ENCODE data around the gene KRTAP15-1. TPM values are rescaled to one million over a fixed set of nuclear protein-coding genes. Genes with fewer than 3 reads are reported as not detected.

KRTAP15-1 gene
- polyA plus RNA-seq: not detected in 2 replicates

GRCh38 chr21:30439975-30440374 is at the start of gene KRTAP15-1:
KRTAP15-1 (plus strand) TSS chr21:30440275; CDS start chr21:30440328, 53 bp downstream.

GRCh38 chr21:30395731-30396130 is 44.3 kb upstream of the KRTAP15-1 start, which contains the start of gene KRTAP13-1:
KRTAP13-1 (plus strand) TSS chr21:30396031; CDS start chr21:30396087, 56 bp downstream.

GRCh38 chr21:30425826-30426225 is 14.2 kb upstream of the KRTAP15-1 start, which contains the start of gene KRTAP13-3:
KRTAP13-3 (minus strand) TSS chr21:30425926; CDS start chr21:30425912, 14 bp downstream.

GRCh38 chr21:30430170-30430655 is 9.9 kb upstream of the KRTAP15-1 start, which contains the start of gene KRTAP13-4:
KRTAP13-4 (plus strand) TSS chr21:30430220; CDS start chr21:30430276, 56 bp downstream.

DNA sequence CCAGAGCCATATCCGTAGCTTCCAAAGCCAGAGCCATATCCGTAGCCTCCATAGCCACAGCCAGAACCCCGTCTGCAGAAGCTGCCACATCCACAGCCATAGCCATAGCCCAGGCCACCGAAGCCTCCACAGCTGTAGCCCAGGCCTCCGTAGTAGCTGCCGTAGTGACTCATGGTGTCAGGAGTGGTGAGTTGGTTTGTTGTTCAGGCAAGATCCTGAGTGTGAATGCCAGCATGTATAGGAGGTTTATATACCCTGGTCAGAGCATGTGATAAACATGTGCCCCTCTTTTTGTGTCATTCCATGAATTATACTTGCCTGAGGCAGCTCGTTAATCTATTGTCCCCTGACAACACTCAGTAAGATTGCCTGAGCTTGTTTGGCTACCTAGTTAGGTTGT is 40.1 kb downstream of the KRTAP15-1 start, which contains the start of gene KRTAP19-1:
TSS of gene KRTAP19-1 (minus strand) at position 223 of the 400 bp plus-strand sequence. CDS start at position 173, 50 bp downstream.

DNA sequence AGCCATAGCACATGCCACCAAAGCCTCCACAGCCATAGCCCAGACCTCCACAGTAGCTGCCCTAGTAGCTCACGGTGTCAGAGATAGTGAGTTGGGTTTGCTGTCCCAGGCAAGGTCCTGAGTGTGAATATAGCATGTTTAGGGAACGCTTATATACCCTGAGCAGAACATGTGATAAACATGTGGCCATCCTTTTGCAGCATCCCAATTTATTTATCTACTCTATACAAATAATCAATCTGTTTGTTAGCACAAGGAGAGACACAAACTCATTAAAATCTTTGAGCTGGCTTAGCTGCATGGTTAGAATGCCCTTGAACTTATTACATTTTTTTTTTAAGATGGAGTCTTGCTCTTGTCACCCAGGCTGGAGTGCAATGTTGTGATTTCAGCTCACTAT is 47.3 kb downstream of the KRTAP15-1 start, which contains the start of gene KRTAP19-2:
TSS of gene KRTAP19-2 (minus strand) at position 101 of the 400 bp plus-strand sequence. CDS start at position 13, 88 bp downstream.

Other genes with a start within 250 kb of the KRTAP15-1 start
- not detected in 2 replicates for gene CLDN8, start 224.2 kb upstream of the KRTAP15-1 start, polyA plus RNA-seq
- not detected in 2 replicates for gene KRTAP24-1, start 157.3 kb upstream of the KRTAP15-1 start, polyA plus RNA-seq
- gene KRTAP25-1, start 150.8 kb upstream of the KRTAP15-1 start, polyA plus RNA-seq: not detected in 2 replicates
- not detected in 2 replicates for gene KRTAP26-1, start 120.0 kb upstream of the KRTAP15-1 start, polyA plus RNA-seq
- gene KRTAP27-1, start 102.6 kb upstream of the KRTAP15-1 start, polyA plus RNA-seq: not detected in 2 replicates
- gene KRTAP23-1, start 91.7 kb upstream of the KRTAP15-1 start, polyA plus RNA-seq: not detected in 2 replicates
- not detected in 2 replicates for gene KRTAP13-2, start 68.0 kb upstream of the KRTAP15-1 start, polyA plus RNA-seq
- gene KRTAP13-1, start 44.2 kb upstream of the KRTAP15-1 start, polyA plus RNA-seq: not detected in 2 replicates
- gene KRTAP13-3, start 14.3 kb upstream of the KRTAP15-1 start, polyA plus RNA-seq: not detected in 2 replicates
- not detected in 2 replicates for gene KRTAP13-4, start 10.1 kb upstream of the KRTAP15-1 start, polyA plus RNA-seq
- gene KRTAP19-1, start 40.1 kb downstream of the KRTAP15-1 start, polyA plus RNA-seq: not detected in 2 replicates
- gene KRTAP19-2, start 47.2 kb downstream of the KRTAP15-1 start, polyA plus RNA-seq: not detected in 2 replicates
- gene KRTAP19-3, start 51.7 kb downstream of the KRTAP15-1 start, polyA plus RNA-seq: not detected in 2 replicates
- not detected in 2 replicates for gene KRTAP19-4, start 56.9 kb downstream of the KRTAP15-1 start, polyA plus RNA-seq
- not detected in 2 replicates for gene KRTAP19-5, start 61.9 kb downstream of the KRTAP15-1 start, polyA plus RNA-seq
- gene KRTAP19-6, start 101.6 kb downstream of the KRTAP15-1 start, polyA plus RNA-seq: not detected in 2 replicates
- not detected in 2 replicates for gene KRTAP19-7, start 121.0 kb downstream of the KRTAP15-1 start, polyA plus RNA-seq
- not detected in 2 replicates for gene KRTAP22-2, start 150.1 kb downstream of the KRTAP15-1 start, polyA plus RNA-seq
- gene KRTAP6-3, start 152.2 kb downstream of the KRTAP15-1 start, polyA plus RNA-seq: not detected in 2 replicates
- not detected in 2 replicates for gene KRTAP6-2, start 158.6 kb downstream of the KRTAP15-1 start, polyA plus RNA-seq
- gene KRTAP22-1, start 160.8 kb downstream of the KRTAP15-1 start, polyA plus RNA-seq: not detected in 2 replicates
- not detected in 2 replicates for gene KRTAP6-1, start 173.7 kb downstream of the KRTAP15-1 start, polyA plus RNA-seq
- gene KRTAP20-1, start 176.2 kb downstream of the KRTAP15-1 start, polyA plus RNA-seq: not detected in 2 replicates
- not detected in 2 replicates for gene KRTAP20-4, start 180.4 kb downstream of the KRTAP15-1 start, polyA plus RNA-seq
- gene KRTAP20-2, start 194.9 kb downstream of the KRTAP15-1 start, polyA plus RNA-seq: not detected in 2 replicates
- not detected in 2 replicates for gene KRTAP20-3, start 202.6 kb downstream of the KRTAP15-1 start, polyA plus RNA-seq